Suprapubic skin (tissue), 4 donors: ENCODE measurements around the gene SCCPDH. TPM values are rescaled to one million over a fixed set of nuclear protein-coding genes. Genes with fewer than 3 reads are reported as not detected.
"Not testable (repeated sequence)": the region's sequence is repeated elsewhere in the genome, so short reads cannot be mapped to it uniquely, and the experiment has no call there.

Source experiments
- DNase-seq, 2 donors: peaks; one replicate each; pipeline ENCODE4 v3.0.0-alpha.2; 2019; ENCODE audit warnings: low spot score in 2 of 2
- H3K27ac ChIP-seq: fragments of 200-600 bp; sonication (generic); one replicate; pipeline ENCODE4 v1.5.1; 2019
- H3K27me3 ChIP-seq: fragments of 200-600 bp; sonication (generic); one replicate; pipeline ENCODE4 v1.5.1; 2019
- H3K36me3 ChIP-seq: fragments of 200-600 bp; sonication (generic); one replicate; pipeline ENCODE4 v1.5.1; 2019
- H3K4me1 ChIP-seq: fragments of 200-600 bp; sonication (generic); one replicate; pipeline ENCODE4 v1.5.1; 2019
- H3K4me3 ChIP-seq: fragments of 200-600 bp; sonication (generic); one replicate; pipeline ENCODE4 v1.5.1; 2019; ENCODE audit warnings: mild to moderate bottlenecking
- H3K9me3 ChIP-seq: fragments of 200-600 bp; sonication (generic); one replicate; pipeline ENCODE4 v1.5.1; 2019
- EP300 ChIP-seq: sonication (generic); formaldehyde crosslinking; IDR thresholded peaks from one replicate; pipeline ENCODE4 v1.6.1; 2017; ENCODE audit warnings: antibody characterized with exemption
- POLR2A ChIP-seq, 2 donors: fragments of 450-650 bp; IDR thresholded peaks; one replicate each; pipeline ENCODE4 v1.6.1; 2017; ENCODE audit warnings: antibody characterized with exemption in 2 of 2, mild to moderate bottlenecking in 2 of 2, moderate library complexity in 2 of 2
- POLR2AphosphoS5 ChIP-seq, 3 donors: sonication (generic); formaldehyde crosslinking; IDR thresholded peaks; one replicate each; pipeline ENCODE4 v1.6.1; 2017; ENCODE audit warnings: antibody characterized with exemption in 3 of 3
- WGBS: methylation state at CpG from one replicate; pipeline ENCODE4 v1.1.5; 2018; 5-methylcytosine and 5-hydroxymethylcytosine counted together
- total RNA-seq, 4 donors: library from RNA; depleted of rRNA; stranded (reverse); fragments of >200 nt; gene quantifications; one replicate each; pipeline ENCODE4 v1.1.0, GENCODE V29; 2016
- TF ChIP-seq, protein P1 (sequence below), 2 donors: fragments of 200-600 bp in 1 of 2; fragments of 450-650 bp in 1 of 2; sonication (generic) in 1 of 2; IDR thresholded peaks; one replicate each; pipeline ENCODE4 v1.5.1; 2016 to 2019; ENCODE audit warnings: antibody characterized with exemption in 2 of 2, mild to moderate bottlenecking in 1 of 2, moderate library complexity in 1 of 2

Gene SCCPDH
- total RNA-seq, 4 donors from 2014 or later, result 4.0 to 11.2 (median 10.0) TPM

- no peak overlapping the region for H3K27ac ChIP-seq
- H3K27me3 ChIP-seq, result no peaks in the 10 kb centered on the region
- 55% methylated on average over 9 of the region's 9 CpGs for WGBS
- peaks cover 20% of the 10 kb centered on the region for H3K36me3 ChIP-seq
- no peaks in the 10 kb centered on the region for H3K9me3 ChIP-seq
- TF ChIP-seq EP300 (no peak), POLR2A (IDR thresholded peaks at IDR 0.05) (no peak), POLR2AphosphoS5 (IDR thresholded peaks at IDR 0.05) (no peak)
- TF ChIP-seq, protein P1, sequence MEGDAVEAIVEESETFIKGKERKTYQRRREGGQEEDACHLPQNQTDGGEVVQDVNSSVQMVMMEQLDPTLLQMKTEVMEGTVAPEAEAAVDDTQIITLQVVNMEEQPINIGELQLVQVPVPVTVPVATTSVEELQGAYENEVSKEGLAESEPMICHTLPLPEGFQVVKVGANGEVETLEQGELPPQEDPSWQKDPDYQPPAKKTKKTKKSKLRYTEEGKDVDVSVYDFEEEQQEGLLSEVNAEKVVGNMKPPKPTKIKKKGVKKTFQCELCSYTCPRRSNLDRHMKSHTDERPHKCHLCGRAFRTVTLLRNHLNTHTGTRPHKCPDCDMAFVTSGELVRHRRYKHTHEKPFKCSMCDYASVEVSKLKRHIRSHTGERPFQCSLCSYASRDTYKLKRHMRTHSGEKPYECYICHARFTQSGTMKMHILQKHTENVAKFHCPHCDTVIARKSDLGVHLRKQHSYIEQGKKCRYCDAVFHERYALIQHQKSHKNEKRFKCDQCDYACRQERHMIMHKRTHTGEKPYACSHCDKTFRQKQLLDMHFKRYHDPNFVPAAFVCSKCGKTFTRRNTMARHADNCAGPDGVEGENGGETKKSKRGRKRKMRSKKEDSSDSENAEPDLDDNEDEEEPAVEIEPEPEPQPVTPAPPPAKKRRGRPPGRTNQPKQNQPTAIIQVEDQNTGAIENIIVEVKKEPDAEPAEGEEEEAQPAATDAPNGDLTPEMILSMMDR (IDR thresholded peaks at IDR 0.05), result no peak
- peak overlapping the region; percentile 89 for H3K4me3 ChIP-seq
- H3K4me1 ChIP-seq, result peaks cover 10% of the 10 kb centered on the region
- no peak for DNase-seq
Measured at GRCh38 chr1:246725191-246725590, 982 bp downstream of the SCCPDH start.

GRCh38 chr1:246726255-246726679 lies 2.1 kb downstream of the SCCPDH start:
- Histone ChIP-seq H3K4me3 (no peak overlapping the region), H3K9me3 (no peaks in the 10 kb centered on the region), H3K4me1 (peaks cover 10% of the 10 kb centered on the region), H3K27me3 (no peaks in the 10 kb centered on the region), H3K27ac (no peak overlapping the region), H3K36me3 (peaks cover 29% of the 10 kb centered on the region)
- TF ChIP-seq POLR2A (IDR thresholded peaks at IDR 0.05), result no peak
- TF ChIP-seq, protein P1 (IDR thresholded peaks at IDR 0.05), result no peak
- TF ChIP-seq EP300, result no peak
- TF ChIP-seq POLR2AphosphoS5 (IDR thresholded peaks at IDR 0.05), result no peak
- 69% methylated on average over 4 of the region's 4 CpGs for WGBS
- no peak for DNase-seq

DNA sequence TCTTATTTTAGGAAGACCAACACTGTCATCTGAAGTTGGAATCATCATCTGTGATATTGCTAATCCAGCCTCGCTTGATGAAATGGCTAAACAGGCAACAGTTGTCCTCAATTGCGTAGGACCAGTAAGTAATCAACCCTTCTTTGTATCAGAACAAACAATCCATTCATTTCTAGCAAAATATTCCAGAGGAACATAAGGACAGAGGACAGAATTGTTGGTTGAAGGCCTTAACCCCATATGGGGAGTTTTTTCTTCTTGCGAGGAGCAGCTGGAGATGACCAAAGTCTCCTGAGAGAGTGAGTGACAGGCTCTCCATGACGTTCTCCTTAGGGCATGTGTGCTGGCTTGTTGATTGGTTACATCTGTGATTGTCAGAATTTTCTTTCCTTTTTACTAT lies 2.7 kb downstream of the SCCPDH start:
- TF ChIP-seq, protein P1 (IDR thresholded peaks at IDR 0.05), result no peak
- TF ChIP-seq EP300 (no peak), POLR2A (IDR thresholded peaks at IDR 0.05) (no peak), POLR2AphosphoS5 (IDR thresholded peaks at IDR 0.05) (no peak)
- Histone ChIP-seq H3K4me1 (peaks cover 10% of the 10 kb centered on the region), H3K27ac (no peak overlapping the region), H3K27me3 (no peaks in the 10 kb centered on the region), H3K4me3 (no peak overlapping the region), H3K36me3 (peaks cover 33% of the 10 kb centered on the region), H3K9me3 (no peaks in the 10 kb centered on the region)
- 73% methylated on average over 4 of the region's 4 CpGs for WGBS
- DNase-seq, result no peak

DNA sequence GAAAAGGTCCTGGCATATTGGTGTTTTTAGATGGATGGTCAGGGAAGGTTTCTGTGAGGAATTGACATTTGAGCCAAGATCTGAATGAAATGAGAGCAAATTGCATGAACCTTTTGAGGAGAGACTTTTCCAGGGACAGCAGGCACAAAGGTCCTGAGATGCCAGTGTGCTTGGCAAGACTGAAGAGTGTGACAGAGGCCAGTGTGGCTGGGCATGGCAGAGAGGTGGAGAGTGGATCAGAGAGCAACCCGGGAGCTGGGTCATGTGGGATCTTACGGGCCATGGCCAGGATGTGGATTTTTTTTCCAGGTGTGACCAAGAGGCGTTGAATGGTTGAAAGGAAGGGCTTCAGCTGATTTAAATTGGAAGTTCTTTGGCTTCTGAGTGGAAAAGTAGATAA lies 3.4 kb downstream of the SCCPDH start:
- Histone ChIP-seq H3K4me1 (peaks cover 10% of the 10 kb centered on the region), H3K9me3 (no peaks in the 10 kb centered on the region), H3K4me3 (no peak overlapping the region), H3K27ac (no peak overlapping the region), H3K27me3 (no peaks in the 10 kb centered on the region), H3K36me3 (peaks cover 36% of the 10 kb centered on the region)
- TF ChIP-seq POLR2A (IDR thresholded peaks at IDR 0.05), result no peak
- no peak for TF ChIP-seq POLR2AphosphoS5 (IDR thresholded peaks at IDR 0.05)
- TF ChIP-seq EP300, result no peak
- TF ChIP-seq, protein P1 (IDR thresholded peaks at IDR 0.05), result no peak
- 96% methylated on average over 3 of the region's 3 CpGs for WGBS
- DNase-seq, result no peak

- no peak for DNase-seq
- Histone ChIP-seq H3K4me3 (no peak overlapping the region), H3K4me1 (peaks cover 10% of the 10 kb centered on the region), H3K9me3 (no peaks in the 10 kb centered on the region), H3K36me3 (peaks cover 38% of the 10 kb centered on the region), H3K27me3 (no peaks in the 10 kb centered on the region), H3K27ac (no peak overlapping the region)
- TF ChIP-seq POLR2A (IDR thresholded peaks at IDR 0.05) (no peak), POLR2AphosphoS5 (IDR thresholded peaks at IDR 0.05) (no peak), EP300 (no peak)
- TF ChIP-seq, protein P1 (IDR thresholded peaks at IDR 0.05), result no peak
- 94% methylated on average over 4 of the region's 4 CpGs for WGBS
Measured at GRCh38 chr1:246728311-246728710, 4.1 kb downstream of the SCCPDH start.

DNA sequence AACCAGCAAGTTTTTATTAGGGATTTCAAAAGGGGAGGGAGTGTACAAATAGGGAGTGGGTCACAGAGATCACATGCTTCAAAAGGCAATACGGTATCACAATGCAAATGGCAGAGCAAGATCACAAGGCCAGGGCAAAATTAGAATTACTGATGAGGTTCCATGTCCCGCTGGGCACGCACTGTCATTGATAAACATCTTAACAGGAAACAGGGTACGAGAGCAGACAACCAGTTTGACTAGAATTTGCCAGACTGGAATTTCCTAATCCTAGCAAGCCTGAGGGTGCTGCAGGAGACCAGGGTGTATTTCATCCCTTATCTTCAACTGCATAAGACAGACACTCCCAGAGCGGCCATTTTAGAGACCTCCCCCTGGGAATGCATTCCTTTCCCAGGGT lies 4.8 kb downstream of the SCCPDH start:
- not testable (repeated sequence) for H3K9me3 ChIP-seq, H3K4me1 ChIP-seq, DNase-seq, H3K4me3 ChIP-seq, H3K27ac ChIP-seq, H3K27me3 ChIP-seq
- H3K36me3 ChIP-seq, result peaks cover 42% of the 10 kb centered on the region
- 51% methylated on average over 5 of the region's 5 CpGs for WGBS
